Measurements from ENCODE around the gene A3GALT2. TPM values are rescaled to one million over a fixed set of nuclear protein-coding genes. Genes with fewer than 3 reads are reported as not detected.

Gene A3GALT2
- total RNA-seq, 6 experiments from 2014 or later = not detected

- H3K9me3 Mint-ChIP-seq = no peaks in the 10 kb centered on the region
- DNase-seq = no peak
- no peak for TF ChIP-seq CTCF (IDR thresholded peaks at IDR 0.05)
- H3K4me3 Mint-ChIP-seq = no peak overlapping the region
- no peaks in the 10 kb centered on the region; the same call in 1 of the 2 replicates for H3K27me3 Mint-ChIP-seq (ENCODE audit: insufficient read depth)
- H3K36me3 Mint-ChIP-seq (ENCODE audit: low read depth) = no peaks in the 10 kb centered on the region
- H3K27ac Mint-ChIP-seq = no peak overlapping the region
- peaks cover 4% of the 10 kb centered on the region for H3K4me1 Mint-ChIP-seq (ENCODE audit: low read depth)
These were observed 48.0 kb downstream of the A3GALT2 start for GRCh38 chr1:33272930-33273329.

DNA sequence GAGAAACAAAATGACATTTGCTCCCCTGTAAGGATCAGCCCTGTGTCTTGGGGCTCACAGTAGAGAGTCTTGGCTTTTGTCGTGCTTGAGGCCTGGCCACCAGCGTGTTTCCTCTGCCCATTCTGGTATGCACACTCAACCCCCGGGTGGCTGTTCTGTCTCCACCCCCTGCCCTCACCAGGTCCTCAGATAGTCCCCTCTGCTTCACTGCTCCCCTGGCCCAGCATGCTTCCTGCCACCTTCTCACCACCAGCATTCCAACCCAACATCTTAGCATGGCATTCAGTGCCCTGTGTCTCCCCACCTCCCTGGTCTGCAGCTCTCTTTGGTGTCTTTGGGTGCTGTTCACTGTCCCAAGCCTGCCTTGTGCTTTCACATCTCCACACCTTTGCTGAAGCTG lies 48.4 kb downstream of the A3GALT2 start:
- H3K36me3 Mint-ChIP-seq (ENCODE audit: low read depth) = no peaks in the 10 kb centered on the region
- H3K27me3 Mint-ChIP-seq (ENCODE audit: insufficient read depth) = no peaks in the 10 kb centered on the region; the same call in 1 of the 2 replicates
- TF ChIP-seq CTCF (IDR thresholded peaks at IDR 0.05) = no peak
- H3K9me3 Mint-ChIP-seq = no peaks in the 10 kb centered on the region
- peaks cover 8% of the 10 kb centered on the region for H3K4me1 Mint-ChIP-seq (ENCODE audit: low read depth)
- no peak overlapping the region for H3K4me3 Mint-ChIP-seq
- no peak for DNase-seq
- no peak overlapping the region for H3K27ac Mint-ChIP-seq

- no peak for DNase-seq
These were observed 49.0 kb downstream of the A3GALT2 start for GRCh38 chr1:33271666-33272505.

GRCh38 chr1:33270808-33271465 lies 50.0 kb downstream of the A3GALT2 start:
- H3K27me3 Mint-ChIP-seq (ENCODE audit: insufficient read depth) = no peaks in the 10 kb centered on the region; the same call in 1 of the 2 replicates
- H3K36me3 Mint-ChIP-seq (ENCODE audit: low read depth) = no peaks in the 10 kb centered on the region
- H3K4me1 Mint-ChIP-seq (ENCODE audit: low read depth) = peaks cover 15% of the 10 kb centered on the region
- no peak overlapping the region for H3K4me3 Mint-ChIP-seq
- DNase-seq = no peak
- no peak overlapping the region for H3K27ac Mint-ChIP-seq
- no peaks in the 10 kb centered on the region for H3K9me3 Mint-ChIP-seq
- TF ChIP-seq CTCF (IDR thresholded peaks at IDR 0.05) = no peak

More at GRCh38 chr1:33271666-33272505, 49.0 kb downstream of the A3GALT2 start:
- H3K4me3 Mint-ChIP-seq = no peak overlapping the region
- H3K27me3 Mint-ChIP-seq (ENCODE audit: insufficient read depth) = no peaks in the 10 kb centered on the region; the same call in 1 of the 2 replicates
- H3K36me3 Mint-ChIP-seq (ENCODE audit: low read depth) = no peaks in the 10 kb centered on the region
- H3K9me3 Mint-ChIP-seq = no peaks in the 10 kb centered on the region
- H3K4me1 Mint-ChIP-seq (ENCODE audit: low read depth) = peaks cover 14% of the 10 kb centered on the region
- no peak for TF ChIP-seq CTCF (IDR thresholded peaks at IDR 0.05)
- H3K27ac Mint-ChIP-seq = no peak overlapping the region

DNA sequence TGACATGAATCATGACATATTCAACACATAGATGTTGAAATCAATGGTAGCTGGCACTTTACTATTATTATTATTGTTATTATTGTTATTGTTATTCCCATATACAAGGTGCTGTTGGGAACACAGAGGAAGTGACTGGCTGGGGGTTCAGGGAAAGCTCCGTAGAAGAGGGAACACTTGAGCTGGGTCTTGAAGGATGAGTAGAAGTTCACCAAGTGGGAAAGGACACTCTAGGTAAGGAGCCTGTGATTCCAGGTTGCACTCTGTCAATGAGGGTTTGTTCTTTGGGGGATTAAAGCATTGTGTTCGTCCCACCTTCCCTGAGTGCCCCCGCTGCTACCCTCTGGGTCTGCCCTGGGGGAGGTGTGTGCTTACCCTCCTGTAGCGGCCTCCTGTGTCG lies 50.5 kb downstream of the A3GALT2 start:
- DNase-seq = no peak
- no peaks in the 10 kb centered on the region; the same call in 1 of the 2 replicates for H3K27me3 Mint-ChIP-seq (ENCODE audit: insufficient read depth)
- peaks cover 15% of the 10 kb centered on the region for H3K4me1 Mint-ChIP-seq (ENCODE audit: low read depth)
- no peaks in the 10 kb centered on the region for H3K9me3 Mint-ChIP-seq
- no peak overlapping the region for H3K4me3 Mint-ChIP-seq
- no peak overlapping the region for H3K27ac Mint-ChIP-seq
- no peak for TF ChIP-seq CTCF (IDR thresholded peaks at IDR 0.05)
- H3K36me3 Mint-ChIP-seq (ENCODE audit: low read depth) = no peaks in the 10 kb centered on the region
